HEK293 (cell line): ENCODE measurements around the gene C1QTNF12.

Source experiments
- MYNN ChIP-seq: fragments of 450-650 bp; formaldehyde crosslinking; IDR thresholded peaks from 2 replicates; pipeline ENCODE4 v1.5.1; 2016; ENCODE audit warnings: missing biosample characterization, missing genetic modification characterization, borderline replicate concordance
- ZNF138 ChIP-seq: fragments of 450-650 bp; formaldehyde crosslinking; IDR thresholded peaks from 2 replicates; pipeline ENCODE4 v1.5.1; 2016; ENCODE audit warnings: missing biosample characterization, missing genetic modification characterization, borderline replicate concordance
- TF ChIP-seq, protein P1 (sequence below): fragments of 450-650 bp; formaldehyde crosslinking; IDR thresholded peaks from 2 replicates; pipeline ENCODE4 v1.5.1; 2016; ENCODE audit warnings: missing biosample characterization, missing genetic modification characterization

DNA sequence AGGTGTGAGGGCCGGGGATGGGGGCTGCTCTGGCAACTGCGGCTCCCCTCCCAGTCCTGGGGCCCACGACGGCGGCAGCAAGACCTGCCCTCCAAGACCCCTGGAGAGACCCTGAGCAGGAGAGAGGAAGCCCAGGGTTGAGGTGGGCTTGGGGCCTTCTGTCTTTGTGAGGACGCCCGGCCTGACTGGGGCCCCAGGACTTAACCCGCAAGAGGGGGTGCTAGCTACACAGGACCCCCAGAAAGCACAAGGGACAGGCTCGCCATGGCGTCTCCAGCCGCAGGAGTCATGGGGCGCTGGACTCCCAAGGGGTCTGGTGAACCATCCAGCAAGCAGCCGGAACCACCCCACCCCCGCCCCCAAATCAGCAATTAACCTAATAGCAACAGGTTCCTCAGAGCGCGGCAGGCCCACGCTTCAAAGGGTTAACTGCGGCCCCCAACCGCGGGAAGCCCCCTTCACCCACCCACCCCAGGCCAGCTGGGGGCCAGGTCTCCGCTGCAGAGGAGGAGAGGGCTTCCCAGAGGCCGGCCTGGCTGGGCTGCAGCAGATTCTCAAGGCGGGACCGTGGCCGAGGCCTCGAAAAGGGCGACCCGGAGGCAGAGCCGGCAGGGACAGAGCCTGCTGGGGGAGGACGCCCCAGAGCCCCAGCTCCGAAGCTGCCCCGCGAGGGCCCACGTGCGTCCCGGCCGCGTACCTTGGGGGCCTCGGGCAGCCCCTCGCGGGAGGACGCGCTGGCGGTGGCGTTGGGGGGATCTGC is 525 bp downstream of the C1QTNF12 start:
- no peak for TF ChIP-seq MYNN
- no peak for TF ChIP-seq ZNF138 (tag by site-specific recombination)
- TF ChIP-seq, protein P1, sequence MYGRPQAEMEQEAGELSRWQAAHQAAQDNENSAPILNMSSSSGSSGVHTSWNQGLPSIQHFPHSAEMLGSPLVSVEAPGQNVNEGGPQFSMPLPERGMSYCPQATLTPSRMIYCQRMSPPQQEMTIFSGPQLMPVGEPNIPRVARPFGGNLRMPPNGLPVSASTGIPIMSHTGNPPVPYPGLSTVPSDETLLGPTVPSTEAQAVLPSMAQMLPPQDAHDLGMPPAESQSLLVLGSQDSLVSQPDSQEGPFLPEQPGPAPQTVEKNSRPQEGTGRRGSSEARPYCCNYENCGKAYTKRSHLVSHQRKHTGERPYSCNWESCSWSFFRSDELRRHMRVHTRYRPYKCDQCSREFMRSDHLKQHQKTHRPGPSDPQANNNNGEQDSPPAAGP (tag by site-specific recombination) = no peak
